Body of pancreas (tissue), 4 donors: ENCODE data around the gene SLC12A9.

Experiments
- CTCF ChIP-seq, 7 experiments: fragments of 450-650 bp in 4 of 7; fragments of 200-600 bp in 3 of 7; sonication (generic) in 3 of 7; IDR thresholded peaks; one replicate each; pipeline ENCODE4 v1.5.1; 2016 to 2019; ENCODE audit warnings: antibody characterized with exemption in 7 of 7
- POLR2A ChIP-seq, 3 donors: fragments of 450-650 bp; IDR thresholded peaks; one replicate each; pipeline ENCODE4 v1.6.1; 2016; ENCODE audit warnings: antibody characterized with exemption in 3 of 3, mild to moderate bottlenecking in 2 of 3

GRCh38 chr7:100875356-100875751 is 22.8 kb downstream of the SLC12A9 start:
- TF ChIP-seq CTCF (IDR thresholded peaks at IDR 0.05) (no peak), POLR2A (IDR thresholded peaks at IDR 0.05) (no peak)
